H1 (cell line): ENCODE measurements around the gene C3orf18. TPM values are rescaled to one million over a fixed set of nuclear protein-coding genes. Genes with fewer than 3 reads are reported as not detected.

Experiments used
- GABPA ChIP-seq: IDR thresholded peaks from 2 replicates; pipeline ENCODE4 v1.6.1; 2011; ENCODE audit warnings: mild to moderate bottlenecking, low read length, moderate library complexity, borderline replicate concordance; ENCODE audit not compliant: insufficient read depth
- polyA plus RNA-seq, 7 experiments: library from polyadenylated mRNA; depleted of rRNA in 3 of 7; stranded (reverse) in 5 of 7; unstranded in 2 of 7; fragments of >200 nt in 5 of 7; fragments of 200-250 nt in 2 of 7; gene quantifications; 1 replicate in 5 of 7; 2 replicates in 1 of 7; 4 replicates in 1 of 7; pipeline versions ENCODE4 v1.2.1 to v1.2.3, GENCODE V29; 2011 to 2013; ENCODE audit warnings: missing spikeins in 2 of 7, mixed read lengths in 2 of 7
- total RNA-seq: library from RNA; stranded (reverse); fragmentation: NEBNext Ultra II Directional; extraction: Animal tissue kit (Norgen Biotek cat#: 25700); gene quantifications from 2 replicates; pipeline ENCODE4 v1.2.1, GENCODE V29; 2021
- TF ChIP-seq, protein P1 (sequence below): IDR thresholded peaks from 2 replicates; pipeline ENCODE4 v1.6.1; 2012; ENCODE audit warnings: low read length, inconsistent platforms

C3orf18 gene
- total and polyA plus RNA-seq, 2 of the 8 experiments (the other 6 are each of a cell fraction or from before 2014, with no cell fraction given): 7.5 to 15.0 TPM

DNA sequence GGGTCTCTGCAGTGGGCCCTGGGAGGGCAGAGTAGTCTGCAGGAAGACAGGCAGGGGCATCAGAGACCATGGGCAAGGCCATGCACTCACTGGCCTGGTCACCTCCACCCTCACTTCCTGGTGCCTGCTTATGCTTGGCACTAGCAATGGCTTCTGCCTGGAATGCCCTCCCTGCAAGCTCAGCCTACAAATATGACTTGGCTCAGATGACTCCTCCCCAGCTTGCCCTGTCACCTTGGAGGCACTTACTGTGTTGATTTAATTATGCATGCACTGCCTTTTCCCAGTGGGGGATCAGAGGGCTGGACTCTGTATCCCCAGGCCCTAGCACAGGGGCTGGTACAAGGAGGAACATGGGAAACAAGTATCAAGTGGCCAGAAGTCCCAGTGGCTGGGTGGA is 7.8 kb downstream of the C3orf18 start (continued):
- TF ChIP-seq, protein P1, sequence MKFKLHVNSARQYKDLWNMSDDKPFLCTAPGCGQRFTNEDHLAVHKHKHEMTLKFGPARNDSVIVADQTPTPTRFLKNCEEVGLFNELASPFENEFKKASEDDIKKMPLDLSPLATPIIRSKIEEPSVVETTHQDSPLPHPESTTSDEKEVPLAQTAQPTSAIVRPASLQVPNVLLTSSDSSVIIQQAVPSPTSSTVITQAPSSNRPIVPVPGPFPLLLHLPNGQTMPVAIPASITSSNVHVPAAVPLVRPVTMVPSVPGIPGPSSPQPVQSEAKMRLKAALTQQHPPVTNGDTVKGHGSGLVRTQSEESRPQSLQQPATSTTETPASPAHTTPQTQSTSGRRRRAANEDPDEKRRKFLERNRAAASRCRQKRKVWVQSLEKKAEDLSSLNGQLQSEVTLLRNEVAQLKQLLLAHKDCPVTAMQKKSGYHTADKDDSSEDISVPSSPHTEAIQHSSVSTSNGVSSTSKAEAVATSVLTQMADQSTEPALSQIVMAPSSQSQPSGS: no peak
- TF ChIP-seq GABPA: no peak
